K562 (cell line): ENCODE results near the gene HIF1AN. TPM values are rescaled to one million over a fixed set of nuclear protein-coding genes. Genes with fewer than 3 reads are reported as not detected.

Source experiments
- ATAC-seq: fragments of 200-7000 bp; cut with Tn5 transposase; 3 replicates; pipeline ENCODE4 v1.9.1; 2020; ENCODE audit warnings: moderate library complexity
- BruUV-seq: library from RNA; stranded (reverse); fragments of 400-500 nt; replicated peaks from 2 replicates; lab custom pipeline; 2021; lab: Mats Ljungman, UMichigan
- CTCF ChIA-PET: fragments of 300-600 bp; formaldehyde crosslinking; extraction: SDS; loops from one replicate; lab custom pipeline; 2021; ENCODE audit warnings: low intra/inter-chr PET ratio; lab: Yijun Ruan, JAX
- POLR2A ChIA-PET: fragments of 300-600, 350-650 bp; sonication (Branson Sonifier 250); formaldehyde crosslinking; extraction: SDS; loops from one replicate; lab custom pipeline; 2021; ENCODE audit warnings: antibody characterized with exemption, inconsistent platforms; lab: Yijun Ruan, JAX
- DNase-seq, 4 experiments: peaks; one replicate each; pipeline versions ENCODE4 v3.0.0 to v3.0.0-alpha.2; 2011 to 2018; ENCODE audit warnings: low spot score in 3 of 4, mixed read lengths in 3 of 4; ENCODE audit errors: extremely low read depth in 1 of 4
- FAIRE-seq: peaks from 2 replicates; lab custom pipeline; 2011; peaks lifted over from hg19 to GRCh38; lab: Jason Lieb, UNC
- H2AFZ ChIP-seq: 2 replicates; pipeline ENCODE4 v1.6.0; 2011; ENCODE audit warnings: low read depth, low read length, control low read depth, inconsistent platforms
- H3K27ac ChIP-seq: fragments of 200-600 bp; 3 replicates; pipeline ENCODE4 v1.8.0; 2011; ENCODE audit warnings: low read depth, mild to moderate bottlenecking, control low read depth, inconsistent platforms, low read length, moderate library complexity, mixed read lengths; ENCODE audit errors: extremely low read depth
- H3K27me3 ChIP-seq, 2 experiments: fragments of 300-600 bp in 1 of 2; 2 replicates in 1 of 2; 3 replicates in 1 of 2; pipeline versions ENCODE4 v1.6.0 to v1.8.0; 2011; ENCODE audit warnings: inconsistent platforms in 2 of 2, low read length in 2 of 2, mild to moderate bottlenecking in 1 of 2, mixed read lengths in 1 of 2, moderate library complexity in 1 of 2; ENCODE audit not compliant: control insufficient read depth in 2 of 2, insufficient read depth in 2 of 2
- H3K36me3 ChIP-seq: fragments of 300-600 bp; 3 replicates; pipeline ENCODE4 v1.8.0; 2011; ENCODE audit warnings: mild to moderate bottlenecking, low read length, inconsistent platforms; ENCODE audit not compliant: control insufficient read depth, insufficient read depth
- H3K4me1 ChIP-seq, 2 experiments: fragments of 200-600 bp in 1 of 2; replicated peaks in 1 of 2; 2 replicates in 1 of 2; 3 replicates in 1 of 2; pipeline versions ENCODE4 v1.5.1 to v1.8.0; 2011; ENCODE audit warnings: inconsistent platforms in 2 of 2, low read length in 2 of 2, mild to moderate bottlenecking in 1 of 2, mixed read lengths in 1 of 2, moderate library complexity in 1 of 2; ENCODE audit not compliant: control insufficient read depth in 2 of 2, insufficient read depth in 2 of 2
- H3K4me2 ChIP-seq: 2 replicates; pipeline ENCODE4 v1.6.1; 2011; ENCODE audit warnings: low read length, control low read depth, inconsistent platforms, mixed read lengths; ENCODE audit not compliant: insufficient read depth
- H3K4me3 ChIP-seq: fragments of 200-600 bp; sonication (generic), shearing (Covaris generic); 2 replicates; pipeline ENCODE4 v1.5.1; 2016; ENCODE audit warnings: control low read depth, inconsistent platforms
- H3K79me2 ChIP-seq: fragments of 200-600 bp; 3 replicates; pipeline ENCODE4 v1.8.0; 2011; ENCODE audit warnings: low read length, inconsistent platforms; ENCODE audit not compliant: control insufficient read depth, insufficient read depth
- H3K9ac ChIP-seq, 2 experiments: 2 replicates each; pipeline versions ENCODE4 v1.6.0 to v1.6.1; 2011; ENCODE audit warnings: low read depth in 2 of 2, low read length in 2 of 2, control low read depth in 1 of 2, inconsistent platforms in 1 of 2, mild to moderate bottlenecking in 1 of 2, mixed read lengths in 1 of 2; ENCODE audit not compliant: insufficient read depth in 1 of 2
- H3K9me1 ChIP-seq: one replicate; pipeline ENCODE4 v1.6.0; 2011; ENCODE audit warnings: inconsistent platforms, mild to moderate bottlenecking, low read length, moderate library complexity; ENCODE audit not compliant: control insufficient read depth, insufficient read depth
- H3K9me3 ChIP-seq: replicated peaks from 2 replicates; pipeline ENCODE4 v1.5.1; 2011; ENCODE audit warnings: low read depth, low read length, inconsistent platforms; ENCODE audit not compliant: control insufficient read depth, insufficient read depth
- H4K20me1 ChIP-seq: replicated peaks from 2 replicates; pipeline ENCODE4 v1.6.1; 2011; ENCODE audit warnings: low read length, inconsistent platforms, mixed read lengths; ENCODE audit not compliant: control insufficient read depth, insufficient read depth
- ASH1L ChIP-seq: fragments of 450-650 bp; IDR thresholded peaks from 2 replicates; pipeline ENCODE4 v1.6.1; 2018; ENCODE audit warnings: borderline replicate concordance, mild to moderate bottlenecking, low read depth; ENCODE audit not compliant: partially characterized antibody
- POLR3G ChIP-seq: IDR thresholded peaks from 2 replicates; pipeline ENCODE4 v1.6.1; 2011; ENCODE audit not compliant: insufficient read length, insufficient replicate concordance; ENCODE audit errors: extremely low read depth
- SP2 ChIP-seq: IDR thresholded peaks from 2 replicates; pipeline ENCODE4 v1.6.1; 2011; ENCODE audit warnings: mild to moderate bottlenecking, low read depth, low read length, moderate library complexity; ENCODE audit not compliant: poor library complexity, severe bottlenecking; ENCODE audit errors: extremely low read depth
- ZBTB17 ChIP-seq: fragments of 450-650 bp; formaldehyde crosslinking; IDR thresholded peaks from 2 replicates; pipeline ENCODE4 v1.4.0; 2020; ENCODE audit warnings: mild to moderate bottlenecking
- ZFPM2 ChIP-seq: fragments of 250-450 bp; sonication (Bioruptor Pico); IDR thresholded peaks from 2 replicates; pipeline ENCODE4 v1.5.1; 2022; ENCODE audit warnings: mild to moderate bottlenecking
- ZNF551 ChIP-seq: fragments of 250-450 bp; sonication (Bioruptor Pico); IDR thresholded peaks from 2 replicates; pipeline ENCODE4 v1.5.0; 2021; ENCODE audit warnings: mild to moderate bottlenecking, moderate library complexity
- WGBS: fragments of 100-300 bp; shearing (Covaris generic); methylation state at CpG from one replicate; pipeline ENCODE4 v1.1.6; 2016; ENCODE audit warnings: low coverage, mixed read lengths; ENCODE audit not compliant: insufficient coverage; ENCODE audit errors: missing lambda C conversion rate; 5-methylcytosine and 5-hydroxymethylcytosine counted together
- in situ Hi-C: fragments of 300-500 bp; cut with MboI; formaldehyde crosslinking; loops from 4 replicates; pipeline ENCODE4 v1.15.0; 2018; ENCODE audit warnings: inconsistent platforms, mixed read lengths
- intact Hi-C: fragments of 100-400 bp; cut with micrococcal nuclease; formaldehyde crosslinking; loops from 2 replicates; pipeline ENCODE4 v1.14.2; 2022
- polyA plus RNA-seq, 8 experiments: library from polyadenylated mRNA; depleted of rRNA in 4 of 8; stranded (reverse) in 5 of 8; unstranded in 3 of 8; fragments of >200 nt; fragmentation: Nextera tagmentation in 2 of 8; fragmentation: Illumina TruSeq in 1 of 8; extraction: Ambion mirVana in 2 of 8; extraction: Trizol in 1 of 8; gene quantifications; 2 replicates each; pipeline versions ENCODE4 v1.2.1 to v1.2.3, GENCODE V29; 2011 to 2014; ENCODE audit warnings: inconsistent platforms in 1 of 8, missing spikeins in 1 of 8
- total RNA-seq, 7 experiments: library from RNA; depleted of rRNA in 6 of 7; stranded (reverse); fragments of >200 nt in 6 of 7; fragmentation: Illumina TruSeq in 2 of 7; extraction: Trizol in 2 of 7; gene quantifications; 2 replicates each; pipeline versions ENCODE4 v1.2.1 to v1.2.3, GENCODE V29; 2011 to 2021; ENCODE audit warnings: low replicate concordance in 1 of 7
- TF ChIP-seq, protein P1 (sequence below): sonication (generic); formaldehyde crosslinking; IDR thresholded peaks from 2 replicates; pipeline ENCODE4 v1.8.0; 2022; ENCODE audit warnings: mild to moderate bottlenecking, missing genetic modification reagents
- TF ChIP-seq, protein P2 (sequence below): IDR thresholded peaks from 2 replicates; pipeline ENCODE4 v1.6.1; 2011; ENCODE audit not compliant: insufficient read length; ENCODE audit errors: extremely low read depth
- TF ChIP-seq, protein P3 (sequence below), 3 experiments: fragments of 200-800 bp in 1 of 3; fragments of 250-450 bp in 1 of 3; fragments of 450-650 bp in 1 of 3; sonication (Bioruptor Pico) in 1 of 3; sonication (Bioruptor generic) in 1 of 3; formaldehyde crosslinking in 1 of 3; IDR thresholded peaks; 2 replicates each; pipeline versions ENCODE4 v1.6.1 to v1.8.0; 2016 to 2022; ENCODE audit warnings: mild to moderate bottlenecking in 2 of 3, missing genetic modification characterization in 2 of 3, missing compliant biosample characterization in 1 of 3, moderate library complexity in 1 of 3
- TF ChIP-seq, protein P4 (sequence below), 2 experiments: fragments of 450-650 bp; IDR thresholded peaks; 2 replicates each; pipeline ENCODE4 v1.6.1; 2018; ENCODE audit warnings: mild to moderate bottlenecking in 2 of 2, low read depth in 1 of 2; ENCODE audit not compliant: partially characterized antibody in 2 of 2

Gene HIF1AN
- total and polyA plus RNA-seq, 9 of the 15 experiments (the other 6 are each of a cell fraction or from before 2014, with no cell fraction given): 1.2 to 16.8 (median 6.9) TPM

DNA sequence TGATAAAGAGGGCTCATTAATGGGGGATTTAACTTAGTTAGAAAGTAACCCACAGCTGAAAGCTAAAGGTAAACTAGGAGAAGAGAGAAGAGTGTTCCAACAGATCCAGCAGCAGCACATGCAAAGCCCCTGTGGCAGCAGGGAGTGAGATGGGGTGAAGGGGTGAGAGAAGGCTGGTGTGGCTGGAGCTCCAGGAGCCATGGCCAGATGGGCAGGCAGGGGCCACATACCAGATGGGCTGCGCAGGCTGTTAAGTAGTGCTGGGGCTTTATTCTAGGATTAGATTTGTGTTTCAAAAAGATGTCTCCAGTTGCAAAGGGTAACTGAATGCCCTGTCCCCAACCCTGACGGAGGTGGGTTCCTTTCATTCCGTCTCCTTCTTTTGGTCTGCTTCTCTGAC lies 33.2 kb downstream of the HIF1AN start:
- in situ Hi-C loops (loop anchor here (25.0 kb wide), 1 partner anchor 293 kb away; no protein-coding TSS in a partner anchor), intact Hi-C loops (no loop called here)
- ChIA-PET CTCF (no interaction called here), POLR2A (no interaction called here)
- Histone ChIP-seq H3K9me3 (no peaks in the 10 kb centered on the region), H3K4me2 (no peak overlapping the region), H3K27me3 (peaks cover 7 to 40% of the 10 kb centered on the region in 2 experiments; a peak in 4 of 5 replicates), H3K27ac (no peak overlapping the region), H3K79me2 (no peaks in the 10 kb centered on the region), H3K4me3 (no peak overlapping the region), H3K9me1 (no peaks in the 10 kb centered on the region), H3K4me1 (peaks cover 0 to 5% of the 10 kb centered on the region in 2 experiments; a peak in 2 of 5 replicates), H4K20me1 (no peaks in the 10 kb centered on the region; the same call in 1 of the 2 replicates), H2AFZ (no peak overlapping the region), H3K36me3 (no peaks in the 10 kb centered on the region), H3K9ac (no peak overlapping the region)
- DNase-seq (no peak), ATAC-seq (no peak), FAIRE-seq (no peak)
- WGBS: 72% methylated on average over 3 of the region's 3 CpGs
- BruUV-seq: no TSS peak
- TF ChIP-seq, protein P1, sequence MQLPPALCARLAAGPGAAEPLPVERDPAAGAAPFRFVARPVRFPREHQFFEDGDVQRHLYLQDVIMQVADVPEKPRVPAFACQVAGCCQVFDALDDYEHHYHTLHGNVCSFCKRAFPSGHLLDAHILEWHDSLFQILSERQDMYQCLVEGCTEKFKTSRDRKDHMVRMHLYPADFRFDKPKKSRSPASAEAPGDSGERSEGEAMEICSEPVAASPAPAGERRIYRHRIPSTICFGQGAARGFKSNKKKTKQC (CRISPR knock-in tag): no peak
- TF ChIP-seq, protein P2, sequence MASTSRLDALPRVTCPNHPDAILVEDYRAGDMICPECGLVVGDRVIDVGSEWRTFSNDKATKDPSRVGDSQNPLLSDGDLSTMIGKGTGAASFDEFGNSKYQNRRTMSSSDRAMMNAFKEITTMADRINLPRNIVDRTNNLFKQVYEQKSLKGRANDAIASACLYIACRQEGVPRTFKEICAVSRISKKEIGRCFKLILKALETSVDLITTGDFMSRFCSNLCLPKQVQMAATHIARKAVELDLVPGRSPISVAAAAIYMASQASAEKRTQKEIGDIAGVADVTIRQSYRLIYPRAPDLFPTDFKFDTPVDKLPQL: no peak
- TF ChIP-seq, protein P3, sequence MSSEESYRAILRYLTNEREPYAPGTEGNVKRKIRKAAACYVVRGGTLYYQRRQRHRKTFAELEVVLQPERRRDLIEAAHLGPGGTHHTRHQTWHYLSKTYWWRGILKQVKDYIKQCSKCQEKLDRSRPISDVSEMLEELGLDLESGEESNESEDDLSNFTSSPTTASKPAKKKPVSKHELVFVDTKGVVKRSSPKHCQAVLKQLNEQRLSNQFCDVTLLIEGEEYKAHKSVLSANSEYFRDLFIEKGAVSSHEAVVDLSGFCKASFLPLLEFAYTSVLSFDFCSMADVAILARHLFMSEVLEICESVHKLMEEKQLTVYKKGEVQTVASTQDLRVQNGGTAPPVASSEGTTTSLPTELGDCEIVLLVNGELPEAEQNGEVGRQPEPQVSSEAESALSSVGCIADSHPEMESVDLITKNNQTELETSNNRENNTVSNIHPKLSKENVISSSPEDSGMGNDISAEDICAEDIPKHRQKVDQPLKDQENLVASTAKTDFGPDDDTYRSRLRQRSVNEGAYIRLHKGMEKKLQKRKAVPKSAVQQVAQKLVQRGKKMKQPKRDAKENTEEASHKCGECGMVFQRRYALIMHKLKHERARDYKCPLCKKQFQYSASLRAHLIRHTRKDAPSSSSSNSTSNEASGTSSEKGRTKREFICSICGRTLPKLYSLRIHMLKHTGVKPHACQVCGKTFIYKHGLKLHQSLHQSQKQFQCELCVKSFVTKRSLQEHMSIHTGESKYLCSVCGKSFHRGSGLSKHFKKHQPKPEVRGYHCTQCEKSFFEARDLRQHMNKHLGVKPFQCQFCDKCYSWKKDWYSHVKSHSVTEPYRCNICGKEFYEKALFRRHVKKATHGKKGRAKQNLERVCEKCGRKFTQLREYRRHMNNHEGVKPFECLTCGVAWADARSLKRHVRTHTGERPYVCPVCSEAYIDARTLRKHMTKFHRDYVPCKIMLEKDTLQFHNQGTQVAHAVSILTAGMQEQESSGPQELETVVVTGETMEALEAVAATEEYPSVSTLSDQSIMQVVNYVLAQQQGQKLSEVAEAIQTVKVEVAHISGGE (CRISPR knock-in tag; IDR thresholded peaks at IDR 0.05): no peak
- TF ChIP-seq, protein P4, sequence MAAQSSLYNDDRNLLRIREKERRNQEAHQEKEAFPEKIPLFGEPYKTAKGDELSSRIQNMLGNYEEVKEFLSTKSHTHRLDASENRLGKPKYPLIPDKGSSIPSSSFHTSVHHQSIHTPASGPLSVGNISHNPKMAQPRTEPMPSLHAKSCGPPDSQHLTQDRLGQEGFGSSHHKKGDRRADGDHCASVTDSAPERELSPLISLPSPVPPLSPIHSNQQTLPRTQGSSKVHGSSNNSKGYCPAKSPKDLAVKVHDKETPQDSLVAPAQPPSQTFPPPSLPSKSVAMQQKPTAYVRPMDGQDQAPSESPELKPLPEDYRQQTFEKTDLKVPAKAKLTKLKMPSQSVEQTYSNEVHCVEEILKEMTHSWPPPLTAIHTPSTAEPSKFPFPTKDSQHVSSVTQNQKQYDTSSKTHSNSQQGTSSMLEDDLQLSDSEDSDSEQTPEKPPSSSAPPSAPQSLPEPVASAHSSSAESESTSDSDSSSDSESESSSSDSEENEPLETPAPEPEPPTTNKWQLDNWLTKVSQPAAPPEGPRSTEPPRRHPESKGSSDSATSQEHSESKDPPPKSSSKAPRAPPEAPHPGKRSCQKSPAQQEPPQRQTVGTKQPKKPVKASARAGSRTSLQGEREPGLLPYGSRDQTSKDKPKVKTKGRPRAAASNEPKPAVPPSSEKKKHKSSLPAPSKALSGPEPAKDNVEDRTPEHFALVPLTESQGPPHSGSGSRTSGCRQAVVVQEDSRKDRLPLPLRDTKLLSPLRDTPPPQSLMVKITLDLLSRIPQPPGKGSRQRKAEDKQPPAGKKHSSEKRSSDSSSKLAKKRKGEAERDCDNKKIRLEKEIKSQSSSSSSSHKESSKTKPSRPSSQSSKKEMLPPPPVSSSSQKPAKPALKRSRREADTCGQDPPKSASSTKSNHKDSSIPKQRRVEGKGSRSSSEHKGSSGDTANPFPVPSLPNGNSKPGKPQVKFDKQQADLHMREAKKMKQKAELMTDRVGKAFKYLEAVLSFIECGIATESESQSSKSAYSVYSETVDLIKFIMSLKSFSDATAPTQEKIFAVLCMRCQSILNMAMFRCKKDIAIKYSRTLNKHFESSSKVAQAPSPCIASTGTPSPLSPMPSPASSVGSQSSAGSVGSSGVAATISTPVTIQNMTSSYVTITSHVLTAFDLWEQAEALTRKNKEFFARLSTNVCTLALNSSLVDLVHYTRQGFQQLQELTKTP (IDR thresholded peaks at IDR 0.05; ENCODE audit: low read depth in 1 of 2, partially characterized antibody in 2 of 2): no peak
- TF ChIP-seq SP2: no peak
- no peak for TF ChIP-seq POLR3G
- no peak for TF ChIP-seq ZFPM2 (CRISPR knock-in tag)
- no peak for TF ChIP-seq ASH1L
- TF ChIP-seq ZBTB17 (CRISPR knock-in tag): no peak
- no peak for TF ChIP-seq ZNF551 (CRISPR knock-in tag)
